HepG2 (cell line): ENCODE measurements around the gene FAM20C.

ENCODE experiments used
- ZNF331 ChIP-seq: sonication (generic); formaldehyde crosslinking; IDR thresholded peaks from 2 replicates; pipeline ENCODE4 v1.4.0; 2020; ENCODE audit warnings: missing genetic modification reagents
- TF ChIP-seq, protein P1 (sequence below): sonication (generic); formaldehyde crosslinking; IDR thresholded peaks from 2 replicates; pipeline ENCODE4 v1.4.0; 2020; ENCODE audit warnings: missing genetic modification reagents

DNA sequence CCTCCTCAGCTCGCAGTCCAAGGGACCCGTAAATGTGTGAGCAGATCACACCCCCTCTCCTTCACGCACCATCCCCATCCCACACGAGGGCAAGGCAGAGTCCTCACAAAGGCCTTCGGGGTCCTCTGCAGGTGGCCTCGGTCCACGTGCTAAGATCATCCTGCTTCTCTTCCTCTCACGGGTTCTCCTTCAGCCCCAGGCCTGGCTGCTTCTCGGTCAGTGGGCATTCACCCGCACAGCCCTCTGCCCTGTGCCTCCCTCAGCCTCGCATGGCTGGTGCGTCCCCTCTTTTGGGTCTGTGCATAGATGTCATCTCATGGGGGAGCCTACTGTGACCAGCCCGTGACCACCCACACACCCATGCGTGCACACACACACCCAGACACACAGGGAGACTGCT is 80.3 kb downstream of the FAM20C start:
- TF ChIP-seq ZNF331 (CRISPR knock-in tag): no peak
- TF ChIP-seq, protein P1, sequence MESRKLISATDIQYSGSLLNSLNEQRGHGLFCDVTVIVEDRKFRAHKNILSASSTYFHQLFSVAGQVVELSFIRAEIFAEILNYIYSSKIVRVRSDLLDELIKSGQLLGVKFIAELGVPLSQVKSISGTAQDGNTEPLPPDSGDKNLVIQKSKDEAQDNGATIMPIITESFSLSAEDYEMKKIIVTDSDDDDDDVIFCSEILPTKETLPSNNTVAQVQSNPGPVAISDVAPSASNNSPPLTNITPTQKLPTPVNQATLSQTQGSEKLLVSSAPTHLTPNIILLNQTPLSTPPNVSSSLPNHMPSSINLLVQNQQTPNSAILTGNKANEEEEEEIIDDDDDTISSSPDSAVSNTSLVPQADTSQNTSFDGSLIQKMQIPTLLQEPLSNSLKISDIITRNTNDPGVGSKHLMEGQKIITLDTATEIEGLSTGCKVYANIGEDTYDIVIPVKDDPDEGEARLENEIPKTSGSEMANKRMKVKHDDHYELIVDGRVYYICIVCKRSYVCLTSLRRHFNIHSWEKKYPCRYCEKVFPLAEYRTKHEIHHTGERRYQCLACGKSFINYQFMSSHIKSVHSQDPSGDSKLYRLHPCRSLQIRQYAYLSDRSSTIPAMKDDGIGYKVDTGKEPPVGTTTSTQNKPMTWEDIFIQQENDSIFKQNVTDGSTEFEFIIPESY (CRISPR knock-in tag): no peak
